ENCODE results near the gene RBMXL2. TPM values are rescaled to one million over a fixed set of nuclear protein-coding genes. Genes with fewer than 3 reads are reported as not detected.

The RBMXL2 gene
- 10 to 100 TPM in 1 of 2 donors, not detected in 1; 12.0 TPM for total RNA-seq

DNA sequence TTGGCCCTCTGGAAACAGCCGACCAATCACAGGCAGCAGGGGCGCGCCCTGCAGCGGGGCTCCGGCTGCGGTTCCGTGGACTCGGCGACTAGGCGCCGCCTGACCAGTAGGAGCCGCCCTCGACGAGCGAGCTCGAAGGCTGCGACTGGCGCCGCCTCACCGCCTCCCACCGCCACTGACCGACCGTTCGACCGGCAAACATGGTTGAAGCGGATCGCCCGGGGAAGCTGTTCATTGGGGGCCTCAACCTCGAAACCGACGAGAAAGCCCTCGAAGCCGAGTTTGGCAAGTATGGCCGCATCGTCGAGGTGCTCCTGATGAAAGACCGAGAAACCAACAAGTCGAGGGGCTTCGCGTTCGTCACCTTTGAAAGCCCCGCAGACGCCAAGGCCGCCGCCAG is at the start of gene RBMXL2:
Gene RBMXL2 (plus strand): TSS at position 78 of the 400 bp plus-strand sequence. CDS start 123 bp downstream, at position 201.
- Histone ChIP-seq H3K27me3 (replicated peaks; ENCODE audit: insufficient read depth) (no peaks in the 10 kb centered on the region), H3K4me1 (replicated peaks) (no peaks in the 10 kb centered on the region), H3K27ac (no peak within 1 kb of the TSS), H3K9me3 (no peaks in the 10 kb centered on the region), H3K36me3 (no peaks in the 10 kb centered on the region), H3K4me3 (no peak within 1 kb of the TSS)
- WGBS, result 85% methylated on average over 45 of the region's 45 CpGs
- intact Hi-C loops (cut with DNase I), result no loop called here
- TF ChIP-seq, protein P1, sequence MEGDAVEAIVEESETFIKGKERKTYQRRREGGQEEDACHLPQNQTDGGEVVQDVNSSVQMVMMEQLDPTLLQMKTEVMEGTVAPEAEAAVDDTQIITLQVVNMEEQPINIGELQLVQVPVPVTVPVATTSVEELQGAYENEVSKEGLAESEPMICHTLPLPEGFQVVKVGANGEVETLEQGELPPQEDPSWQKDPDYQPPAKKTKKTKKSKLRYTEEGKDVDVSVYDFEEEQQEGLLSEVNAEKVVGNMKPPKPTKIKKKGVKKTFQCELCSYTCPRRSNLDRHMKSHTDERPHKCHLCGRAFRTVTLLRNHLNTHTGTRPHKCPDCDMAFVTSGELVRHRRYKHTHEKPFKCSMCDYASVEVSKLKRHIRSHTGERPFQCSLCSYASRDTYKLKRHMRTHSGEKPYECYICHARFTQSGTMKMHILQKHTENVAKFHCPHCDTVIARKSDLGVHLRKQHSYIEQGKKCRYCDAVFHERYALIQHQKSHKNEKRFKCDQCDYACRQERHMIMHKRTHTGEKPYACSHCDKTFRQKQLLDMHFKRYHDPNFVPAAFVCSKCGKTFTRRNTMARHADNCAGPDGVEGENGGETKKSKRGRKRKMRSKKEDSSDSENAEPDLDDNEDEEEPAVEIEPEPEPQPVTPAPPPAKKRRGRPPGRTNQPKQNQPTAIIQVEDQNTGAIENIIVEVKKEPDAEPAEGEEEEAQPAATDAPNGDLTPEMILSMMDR (IDR thresholded peaks at IDR 0.05), result no peak
- TF ChIP-seq POLR2AphosphoS5 (IDR thresholded peaks at IDR 0.05) (no peak), POLR2A (IDR thresholded peaks at IDR 0.05) (no peak)
- DNase-seq (ENCODE audit: low spot score), result no peak

DNA sequence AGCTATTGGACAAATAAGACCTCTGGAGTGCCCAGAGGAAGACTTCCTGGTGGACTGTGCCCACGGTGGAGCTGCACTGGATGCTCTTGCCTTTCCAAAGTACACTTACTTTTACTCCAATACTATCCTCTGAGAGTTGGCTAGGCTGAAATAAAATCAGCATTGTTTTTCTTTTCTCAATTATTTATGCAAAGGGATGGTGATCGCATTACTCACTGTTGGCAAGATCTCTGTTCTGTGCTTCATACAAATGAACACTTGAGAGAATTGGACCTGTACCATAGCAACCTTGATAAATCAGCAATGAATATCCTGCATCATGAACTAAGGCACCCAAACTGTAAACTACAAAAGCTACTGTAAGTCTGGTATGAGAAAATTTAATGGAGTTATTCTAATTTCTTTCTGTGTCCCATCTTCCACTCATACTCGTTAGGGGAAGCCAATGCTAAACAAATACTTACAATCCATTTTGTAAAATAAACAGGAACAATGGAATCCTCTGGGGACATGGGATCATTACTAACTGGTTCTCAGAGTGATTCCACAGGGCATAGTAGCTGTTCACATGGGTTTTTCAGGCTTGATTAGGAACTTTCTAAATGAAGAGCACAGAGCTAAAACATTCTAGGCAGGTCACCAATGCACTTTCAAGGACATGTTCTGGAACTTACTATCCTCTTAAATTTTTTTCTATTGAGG is 42.2 kb upstream of the RBMXL2 start:
- no peak for DNase-seq (ENCODE audit: low spot score)
- Histone ChIP-seq H3K27me3 (replicated peaks; ENCODE audit: insufficient read depth) (no peaks in the 10 kb centered on the region), H3K27ac (no peak overlapping the region), H3K4me3 (no peak overlapping the region), H3K36me3 (no peaks in the 10 kb centered on the region), H3K4me1 (replicated peaks) (no peaks in the 10 kb centered on the region), H3K9me3 (no peaks in the 10 kb centered on the region)
- 38% methylated on average over 3 of the region's 3 CpGs for WGBS
- TF ChIP-seq, protein P1 (IDR thresholded peaks at IDR 0.05), result no peak
- TF ChIP-seq POLR2A (IDR thresholded peaks at IDR 0.05) (no peak), POLR2AphosphoS5 (IDR thresholded peaks at IDR 0.05) (no peak)
- intact Hi-C loops (cut with DNase I), result no loop called here

DNA sequence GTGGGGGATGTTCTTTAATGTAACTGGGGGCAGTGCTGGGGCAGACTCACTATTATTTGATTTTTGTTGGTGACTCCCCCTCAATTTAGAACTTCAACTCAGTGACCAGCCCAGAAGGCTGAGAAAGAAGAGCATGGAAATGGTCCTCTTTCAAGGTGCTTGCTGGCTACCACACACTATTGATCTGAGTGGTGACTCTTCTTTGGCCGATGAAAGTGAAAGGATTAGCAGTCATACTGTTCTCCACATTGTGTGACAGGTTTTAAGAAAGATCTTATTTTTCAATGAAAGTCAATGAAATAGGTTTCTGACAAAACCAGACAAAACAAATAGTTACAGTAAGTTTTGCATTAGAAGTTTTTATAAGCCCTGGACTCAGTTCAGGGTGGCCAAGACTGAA is 38.6 kb upstream of the RBMXL2 start:
- Histone ChIP-seq H3K36me3 (no peaks in the 10 kb centered on the region), H3K9me3 (no peaks in the 10 kb centered on the region), H3K4me1 (replicated peaks) (no peaks in the 10 kb centered on the region), H3K27me3 (replicated peaks; ENCODE audit: insufficient read depth) (no peaks in the 10 kb centered on the region), H3K4me3 (no peak overlapping the region), H3K27ac (no peak overlapping the region)
- no peak for TF ChIP-seq POLR2AphosphoS5 (IDR thresholded peaks at IDR 0.05)
- no peak for TF ChIP-seq POLR2A (IDR thresholded peaks at IDR 0.05)
- TF ChIP-seq, protein P1 (IDR thresholded peaks at IDR 0.05), result no peak
- intact Hi-C loops (cut with DNase I), result no loop called here
- WGBS, result 89% methylated on average over 1 of the region's 1 CpG
- no peak for DNase-seq (ENCODE audit: low spot score)

DNA sequence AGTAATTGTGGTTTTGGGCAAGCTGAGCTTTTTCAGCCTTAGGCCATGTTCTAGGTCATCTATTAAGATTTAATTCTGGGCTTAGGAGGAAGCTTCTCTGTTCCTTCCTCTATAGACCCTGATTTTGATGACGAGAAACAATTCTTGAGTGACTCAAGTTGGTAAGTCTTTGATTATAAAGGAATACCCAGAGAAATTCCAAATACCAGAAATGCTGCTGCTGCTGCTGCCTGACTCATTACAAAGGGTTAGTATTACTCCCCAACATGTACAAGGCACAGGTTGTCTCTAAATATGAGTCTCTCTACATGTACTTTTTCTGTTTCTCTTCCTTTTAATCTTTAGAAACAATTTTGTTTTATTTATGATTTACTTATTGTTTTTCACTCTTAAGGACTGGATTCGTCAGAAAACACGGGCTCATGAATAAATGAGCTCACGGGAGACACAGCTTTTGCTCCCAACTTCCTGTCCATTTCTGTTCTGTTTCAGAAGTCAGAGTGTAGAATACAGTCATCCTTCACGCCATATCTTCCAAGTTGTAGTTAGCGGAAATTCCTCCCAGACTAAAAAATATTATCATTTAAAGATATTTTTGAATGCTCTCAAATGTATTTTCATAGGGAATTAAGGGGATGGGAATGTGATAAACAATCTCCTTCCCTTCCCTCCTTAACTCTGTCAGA is 31.8 kb upstream of the RBMXL2 start:
- WGBS, result 76% methylated on average over 6 of the region's 6 CpGs
- Histone ChIP-seq H3K4me1 (replicated peaks) (no peaks in the 10 kb centered on the region), H3K4me3 (no peak overlapping the region), H3K9me3 (no peaks in the 10 kb centered on the region), H3K27ac (no peak overlapping the region), H3K36me3 (no peaks in the 10 kb centered on the region), H3K27me3 (replicated peaks; ENCODE audit: insufficient read depth) (no peaks in the 10 kb centered on the region)
- no peak for DNase-seq (ENCODE audit: low spot score)
- intact Hi-C loops (cut with DNase I), result no loop called here
- TF ChIP-seq, protein P1 (IDR thresholded peaks at IDR 0.05), result no peak
- TF ChIP-seq POLR2AphosphoS5 (IDR thresholded peaks at IDR 0.05) (no peak), POLR2A (IDR thresholded peaks at IDR 0.05) (no peak)

Measured in prostate gland (tissue), 2 donors.